ENCODE data around the gene SDK1. TPM values are rescaled to one million over a fixed set of nuclear protein-coding genes. Genes with fewer than 3 reads are reported as not detected.

Gene SDK1
- total RNA-seq, 2 donors from 2014 or later: 3.1 to 3.6 TPM

DNA sequence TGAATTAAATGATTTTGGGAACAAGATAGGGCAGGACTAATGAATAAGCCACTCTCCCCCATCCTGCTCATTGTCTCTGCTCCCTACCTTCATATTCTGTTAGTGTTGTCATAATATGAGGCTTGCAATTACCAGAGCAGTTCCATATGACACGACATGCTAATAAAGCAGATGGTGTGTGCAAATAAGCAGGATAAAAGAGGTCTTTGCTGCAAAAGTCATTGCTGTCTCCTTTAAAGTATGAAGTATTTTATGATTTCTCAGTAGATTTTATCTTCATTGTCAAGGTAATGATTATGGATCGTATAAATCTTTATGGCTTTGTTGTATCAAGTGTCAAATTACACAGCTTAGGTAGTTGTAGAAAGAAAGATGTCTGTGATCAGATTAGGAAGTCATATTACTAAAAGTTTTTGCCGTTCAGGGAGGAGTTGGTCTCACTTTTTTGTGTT is 114.8 kb downstream of the SDK1 start:
- TF ChIP-seq, protein P1, sequence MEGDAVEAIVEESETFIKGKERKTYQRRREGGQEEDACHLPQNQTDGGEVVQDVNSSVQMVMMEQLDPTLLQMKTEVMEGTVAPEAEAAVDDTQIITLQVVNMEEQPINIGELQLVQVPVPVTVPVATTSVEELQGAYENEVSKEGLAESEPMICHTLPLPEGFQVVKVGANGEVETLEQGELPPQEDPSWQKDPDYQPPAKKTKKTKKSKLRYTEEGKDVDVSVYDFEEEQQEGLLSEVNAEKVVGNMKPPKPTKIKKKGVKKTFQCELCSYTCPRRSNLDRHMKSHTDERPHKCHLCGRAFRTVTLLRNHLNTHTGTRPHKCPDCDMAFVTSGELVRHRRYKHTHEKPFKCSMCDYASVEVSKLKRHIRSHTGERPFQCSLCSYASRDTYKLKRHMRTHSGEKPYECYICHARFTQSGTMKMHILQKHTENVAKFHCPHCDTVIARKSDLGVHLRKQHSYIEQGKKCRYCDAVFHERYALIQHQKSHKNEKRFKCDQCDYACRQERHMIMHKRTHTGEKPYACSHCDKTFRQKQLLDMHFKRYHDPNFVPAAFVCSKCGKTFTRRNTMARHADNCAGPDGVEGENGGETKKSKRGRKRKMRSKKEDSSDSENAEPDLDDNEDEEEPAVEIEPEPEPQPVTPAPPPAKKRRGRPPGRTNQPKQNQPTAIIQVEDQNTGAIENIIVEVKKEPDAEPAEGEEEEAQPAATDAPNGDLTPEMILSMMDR (IDR thresholded peaks at IDR 0.05): no peak
- no peak overlapping the region for H3K4me3 ChIP-seq
- no peak overlapping the region for H3K27ac ChIP-seq
- no peaks in the 10 kb centered on the region for H3K36me3 ChIP-seq
- no peaks in the 10 kb centered on the region for H3K9me3 ChIP-seq
- no peaks in the 10 kb centered on the region for H3K27me3 ChIP-seq
- DNase-seq (ENCODE audit: low spot score): no peak
- no peaks in the 10 kb centered on the region for H3K4me1 ChIP-seq

DNA sequence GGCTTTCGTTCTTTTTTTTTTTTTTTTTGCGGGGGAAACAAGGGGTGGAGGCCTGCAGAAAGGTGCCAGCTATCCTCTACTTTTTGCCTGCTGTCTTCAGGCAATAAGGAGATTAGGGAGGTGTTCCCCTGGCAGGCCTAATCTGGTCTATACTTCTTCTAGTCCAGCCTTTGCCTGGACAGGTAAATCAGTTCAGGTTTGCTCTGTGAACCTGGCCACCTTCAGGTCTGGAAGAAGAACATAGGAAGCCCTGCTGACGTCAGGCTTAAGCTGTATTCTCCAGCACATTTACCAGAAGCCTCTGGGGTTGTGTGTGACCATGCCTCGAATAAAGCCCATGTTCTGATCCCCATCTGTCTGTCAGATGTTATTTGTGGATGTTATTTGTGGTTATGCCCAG is 115.4 kb downstream of the SDK1 start:
- Histone ChIP-seq H3K4me3 (no peak overlapping the region), H3K4me1 (no peaks in the 10 kb centered on the region), H3K36me3 (no peaks in the 10 kb centered on the region), H3K9me3 (peaks cover 0 to under 1% of the 10 kb centered on the region in 2 donors), H3K27ac (no peak overlapping the region), H3K27me3 (no peaks in the 10 kb centered on the region)
- TF ChIP-seq, protein P1 (IDR thresholded peaks at IDR 0.05): no peak
- no peak for DNase-seq (ENCODE audit: low spot score)

DNA sequence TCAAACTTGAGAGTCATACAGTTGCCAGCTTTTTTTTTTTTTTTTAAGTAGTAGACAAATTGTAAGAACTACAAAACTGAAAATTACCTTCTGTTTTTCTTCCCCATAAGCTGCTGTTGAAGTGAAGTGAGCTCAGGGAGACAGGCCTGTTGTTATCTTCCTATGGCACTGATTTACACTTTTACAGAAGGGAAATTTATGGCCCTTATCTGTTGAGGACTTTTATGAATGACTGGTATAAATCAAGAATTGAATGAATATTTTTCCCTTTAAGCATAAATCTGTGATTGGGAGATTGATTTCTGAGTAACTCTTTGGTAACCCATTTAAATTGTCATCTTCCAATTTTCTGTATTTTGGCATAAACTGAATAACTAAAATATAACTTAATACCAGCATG is 124.0 kb downstream of the SDK1 start:
- Histone ChIP-seq H3K9me3 (peaks cover 0 to 8% of the 10 kb centered on the region in 2 donors), H3K4me1 (no peaks in the 10 kb centered on the region), H3K36me3 (no peaks in the 10 kb centered on the region), H3K27me3 (no peaks in the 10 kb centered on the region), H3K4me3 (no peak overlapping the region), H3K27ac (no peak overlapping the region)
- TF ChIP-seq, protein P1 (IDR thresholded peaks at IDR 0.05): no peak
- no peak for DNase-seq (ENCODE audit: low spot score)

DNA sequence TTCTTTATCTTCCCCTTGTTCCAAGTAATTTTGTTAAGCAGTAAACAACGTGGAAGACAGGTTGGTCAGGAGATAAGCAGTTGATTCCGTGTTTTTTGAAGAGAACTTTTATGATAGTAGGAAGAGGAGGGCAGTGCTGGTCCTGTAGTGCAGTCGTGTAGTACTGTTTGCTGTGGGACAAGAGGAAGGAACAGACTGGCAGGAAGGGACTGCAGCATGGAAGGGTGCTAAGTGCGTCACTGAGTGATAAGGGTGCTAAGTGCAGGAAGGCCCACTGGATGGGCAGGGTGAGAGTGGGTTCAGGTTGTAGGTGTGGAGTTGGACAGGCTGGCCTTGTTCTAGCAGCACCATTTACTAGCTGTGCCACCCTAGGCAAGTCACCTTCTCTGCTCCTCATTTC is 125.0 kb downstream of the SDK1 start:
- no peaks in the 10 kb centered on the region for H3K36me3 ChIP-seq
- no peak overlapping the region for H3K27ac ChIP-seq
- no peaks in the 10 kb centered on the region for H3K27me3 ChIP-seq
- DNase-seq (ENCODE audit: low spot score): no peak
- H3K9me3 ChIP-seq: peaks cover 0 to 8% of the 10 kb centered on the region in 2 donors
- H3K4me3 ChIP-seq: no peak overlapping the region
- TF ChIP-seq, protein P1 (IDR thresholded peaks at IDR 0.05): no peak
- no peaks in the 10 kb centered on the region for H3K4me1 ChIP-seq

DNA sequence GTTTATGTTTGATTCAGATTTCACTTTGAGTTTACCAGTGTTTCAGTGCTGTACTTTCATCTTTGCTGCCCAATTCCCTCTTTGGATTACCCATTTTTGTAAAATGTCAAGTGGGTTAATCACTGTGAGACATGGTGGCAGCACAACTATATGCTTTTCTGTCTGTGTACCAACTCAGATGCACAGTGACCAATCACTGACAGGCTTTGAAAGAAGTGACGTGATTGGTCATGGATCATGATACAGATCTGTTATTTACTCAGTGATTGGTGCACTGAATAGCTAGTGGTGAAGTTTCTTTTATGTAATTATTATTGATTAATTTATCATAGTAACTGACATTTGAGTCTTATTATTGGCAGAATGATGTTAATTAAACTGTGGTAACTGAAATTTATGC is 126.9 kb downstream of the SDK1 start:
- H3K27me3 ChIP-seq: no peaks in the 10 kb centered on the region
- H3K4me3 ChIP-seq: no peak overlapping the region
- no peak overlapping the region for H3K27ac ChIP-seq
- no peak for DNase-seq (ENCODE audit: low spot score)
- TF ChIP-seq, protein P1 (IDR thresholded peaks at IDR 0.05): no peak
- no peaks in the 10 kb centered on the region for H3K4me1 ChIP-seq
- no peaks in the 10 kb centered on the region for H3K9me3 ChIP-seq
- H3K36me3 ChIP-seq: no peaks in the 10 kb centered on the region

DNA sequence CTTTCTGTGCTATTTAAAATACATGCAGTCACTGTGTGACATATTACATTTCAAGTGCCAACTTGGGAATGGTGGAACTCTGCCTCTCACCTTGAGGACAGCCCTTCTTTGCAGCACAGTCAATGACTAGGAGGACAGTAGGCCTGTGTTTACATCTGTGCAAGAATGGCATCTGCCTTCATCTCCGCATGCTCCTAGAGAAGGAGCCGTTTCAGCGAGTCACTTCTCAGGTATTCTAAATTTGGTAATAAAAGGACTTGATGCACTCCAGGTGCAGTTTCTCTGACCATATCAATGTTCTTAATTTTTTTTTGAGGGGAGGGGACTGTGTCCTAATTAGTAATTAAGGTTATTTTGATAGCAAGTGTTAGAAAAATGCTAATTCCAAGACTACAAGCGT is 128.9 kb downstream of the SDK1 start:
- Histone ChIP-seq H3K4me1 (no peaks in the 10 kb centered on the region), H3K27me3 (no peaks in the 10 kb centered on the region), H3K9me3 (no peaks in the 10 kb centered on the region), H3K36me3 (no peaks in the 10 kb centered on the region), H3K4me3 (no peak overlapping the region), H3K27ac (no peak overlapping the region)
- TF ChIP-seq, protein P1 (IDR thresholded peaks at IDR 0.05): no peak
- DNase-seq (ENCODE audit: low spot score): no peak

Data from right atrium auricular region (tissue), 2 donors.